Chondrocyte (in vitro differentiated cells): Measurements from ENCODE around the gene SEC16A. TPM values are rescaled to one million over a fixed set of nuclear protein-coding genes. Genes with fewer than 3 reads are reported as not detected.

Source experiments
- DNase-seq: peaks from one replicate; pipeline ENCODE4 v3.0.0; 2021; ENCODE audit warnings: mixed read lengths, low spot score
- H3K27ac Mint-ChIP-seq: one replicate; pipeline ENCODE4 v1.8.0; 2021; ENCODE audit warnings: mild to moderate bottlenecking, moderate library complexity, mixed read lengths; ENCODE audit not compliant: unreplicated experiment
- H3K27me3 Mint-ChIP-seq: 2 replicates; pipeline ENCODE4 v1.8.0; 2021; ENCODE audit warnings: low read depth, mixed read lengths
- H3K36me3 Mint-ChIP-seq: 2 replicates; pipeline ENCODE4 v1.8.0; 2021; ENCODE audit warnings: low read depth, mixed read lengths
- H3K4me1 Mint-ChIP-seq: 2 replicates; pipeline ENCODE4 v1.8.0; 2021; ENCODE audit warnings: low read depth, mild to moderate bottlenecking, mixed read lengths
- H3K4me3 Mint-ChIP-seq: one replicate; pipeline ENCODE4 v1.8.0; 2021; ENCODE audit warnings: mild to moderate bottlenecking, moderate library complexity, mixed read lengths; ENCODE audit not compliant: unreplicated experiment
- H3K9me3 Mint-ChIP-seq: 2 replicates; pipeline ENCODE4 v1.8.0; 2021; ENCODE audit warnings: low read depth, mixed read lengths
- CTCF ChIP-seq: fragments of 200-600 bp; sonication (generic); IDR thresholded peaks from 2 replicates; pipeline ENCODE4 v1.5.0; 2021; ENCODE audit warnings: antibody characterized with exemption, mild to moderate bottlenecking, moderate library complexity
- total RNA-seq: library from RNA; stranded (reverse); gene quantifications from 3 replicates; pipeline ENCODE4 v1.2.1, GENCODE V29; 2021

The SEC16A gene
- total RNA-seq, 1 donor from 2014 or later: 91.7 TPM

- Mint-ChIP-seq H3K27ac (no peak overlapping the region), H3K27me3 (no peaks in the 10 kb centered on the region), H3K9me3 (no peaks in the 10 kb centered on the region), H3K4me1 (peaks cover 18% of the 10 kb centered on the region), H3K36me3 (peaks cover 2% of the 10 kb centered on the region), H3K4me3 (no peak overlapping the region)
- DNase-seq: no peak
- no peak for TF ChIP-seq CTCF
These were observed 46.9 kb upstream of the SEC16A start for GRCh38 chr9:136529516-136530460.

GRCh38 chr9:136528716-136529341, 46.0 kb upstream of the SEC16A start:
- no peak for TF ChIP-seq CTCF
- Mint-ChIP-seq H3K4me3 (no peak overlapping the region), H3K36me3 (no peaks in the 10 kb centered on the region), H3K27me3 (no peaks in the 10 kb centered on the region), H3K9me3 (no peaks in the 10 kb centered on the region), H3K27ac (no peak overlapping the region), H3K4me1 (peaks cover 18% of the 10 kb centered on the region)
- DNase-seq: no peak

- no peak for DNase-seq
- no peaks in the 10 kb centered on the region for H3K27me3 Mint-ChIP-seq
- H3K27ac Mint-ChIP-seq: peak overlapping the region; percentile 51
- H3K9me3 Mint-ChIP-seq: no peaks in the 10 kb centered on the region
- H3K36me3 Mint-ChIP-seq: no peaks in the 10 kb centered on the region
- TF ChIP-seq CTCF: peak; percentile 23
- peaks cover 18% of the 10 kb centered on the region for H3K4me1 Mint-ChIP-seq
- peak overlapping the region; percentile 6 for H3K4me3 Mint-ChIP-seq
These were observed 45.2 kb upstream of the SEC16A start for GRCh38 chr9:136527721-136528710.

GRCh38 chr9:136527131-136527530, 44.3 kb upstream of the SEC16A start:
- TF ChIP-seq CTCF: no peak
- Mint-ChIP-seq H3K36me3 (no peaks in the 10 kb centered on the region), H3K27me3 (no peaks in the 10 kb centered on the region), H3K4me1 (peaks cover 18% of the 10 kb centered on the region), H3K4me3 (no peak overlapping the region), H3K27ac (no peak overlapping the region), H3K9me3 (no peaks in the 10 kb centered on the region)
- no peak for DNase-seq
